ENCODE measurements around the gene C2CD4B. TPM values are rescaled to one million over a fixed set of nuclear protein-coding genes. Genes with fewer than 3 reads are reported as not detected.
A peak's percentile ranks its signal among the peaks of the same experiment; 100 is the strongest.

C2CD4B gene
- total RNA-seq, 1 experiment from 2014 or later, result not detected

DNA sequence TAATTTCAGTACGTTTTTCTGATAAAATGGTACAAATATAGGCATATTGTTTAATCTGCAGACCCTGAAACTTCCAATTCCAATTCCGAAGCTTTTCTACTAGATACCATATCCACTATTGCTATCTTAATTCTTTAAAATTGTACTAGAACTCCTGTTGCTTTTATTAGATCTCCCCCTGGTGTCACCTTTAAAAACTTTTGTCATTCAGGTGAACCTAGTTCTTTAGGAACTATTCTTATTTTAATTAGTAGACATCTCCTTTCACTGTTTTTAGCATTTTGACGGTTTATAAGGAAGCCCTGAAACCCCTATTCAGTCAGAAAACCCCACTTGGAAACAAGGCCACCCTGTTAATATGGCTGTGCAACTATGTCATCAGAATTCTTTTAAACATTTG is 22.3 kb downstream of the C2CD4B start:
- no peak overlapping the region for H2AFZ ChIP-seq (ENCODE audit: low read length)
- H4K20me1 ChIP-seq (ENCODE audit: low read length), result no peaks in the 10 kb centered on the region
- TF ChIP-seq, protein P1, sequence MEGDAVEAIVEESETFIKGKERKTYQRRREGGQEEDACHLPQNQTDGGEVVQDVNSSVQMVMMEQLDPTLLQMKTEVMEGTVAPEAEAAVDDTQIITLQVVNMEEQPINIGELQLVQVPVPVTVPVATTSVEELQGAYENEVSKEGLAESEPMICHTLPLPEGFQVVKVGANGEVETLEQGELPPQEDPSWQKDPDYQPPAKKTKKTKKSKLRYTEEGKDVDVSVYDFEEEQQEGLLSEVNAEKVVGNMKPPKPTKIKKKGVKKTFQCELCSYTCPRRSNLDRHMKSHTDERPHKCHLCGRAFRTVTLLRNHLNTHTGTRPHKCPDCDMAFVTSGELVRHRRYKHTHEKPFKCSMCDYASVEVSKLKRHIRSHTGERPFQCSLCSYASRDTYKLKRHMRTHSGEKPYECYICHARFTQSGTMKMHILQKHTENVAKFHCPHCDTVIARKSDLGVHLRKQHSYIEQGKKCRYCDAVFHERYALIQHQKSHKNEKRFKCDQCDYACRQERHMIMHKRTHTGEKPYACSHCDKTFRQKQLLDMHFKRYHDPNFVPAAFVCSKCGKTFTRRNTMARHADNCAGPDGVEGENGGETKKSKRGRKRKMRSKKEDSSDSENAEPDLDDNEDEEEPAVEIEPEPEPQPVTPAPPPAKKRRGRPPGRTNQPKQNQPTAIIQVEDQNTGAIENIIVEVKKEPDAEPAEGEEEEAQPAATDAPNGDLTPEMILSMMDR (conservative IDR thresholded peaks at IDR 0.05; ENCODE audit: low read depth, low read length), result peak; percentile 68
- TF ChIP-seq EZH2phosphoT487 (IDR thresholded peaks at IDR 0.05; ENCODE audit: borderline replicate concordance, low read length), result no peak
- H3K36me3 ChIP-seq (ENCODE audit: low read depth, low read length), result no peaks in the 10 kb centered on the region
- peak; percentile 38 for DNase-seq
- H3K27ac ChIP-seq (ENCODE audit: low read length), result no peak overlapping the region
- H3K9me3 ChIP-seq (ENCODE audit: low read length), result no peaks in the 10 kb centered on the region
- no peaks in the 10 kb centered on the region for H3K27me3 ChIP-seq (ENCODE audit: low read length)
- ChIA-PET POLR2A (ENCODE audit: unreplicated experiment) (no interaction called here), CTCF (interaction anchor here (0.7 kb wide), 1 partner anchor 31 kb away, joined by 5 read pairs; no protein-coding TSS in a partner anchor)
- no peak overlapping the region for H3K4me2 ChIP-seq (ENCODE audit: low read length)
- H3K9ac ChIP-seq (ENCODE audit: low read length), result no peak overlapping the region
- no peak overlapping the region for H3K4me3 ChIP-seq (ENCODE audit: low read length)
- H3K79me2 ChIP-seq (ENCODE audit: low read length), result no peaks in the 10 kb centered on the region
- H3K4me1 ChIP-seq (ENCODE audit: insufficient read depth, low read length), result peaks cover 20% of the 10 kb centered on the region
- ATAC-seq, result no peak
- no peaks in the 10 kb centered on the region for H3K9me2 ChIP-seq (replicated peaks; ENCODE audit: low read length)
- H3F3A ChIP-seq (ENCODE audit: low read length, unreplicated experiment), result no peaks in the 10 kb centered on the region
- intact Hi-C loops (cut with micrococcal nuclease), result loop anchor here (1.0 kb wide), 2 partner anchors 71 to 270 kb away; no protein-coding TSS in a partner anchor
- no TSS peak for BruUV-seq (replicated peaks)

DNA sequence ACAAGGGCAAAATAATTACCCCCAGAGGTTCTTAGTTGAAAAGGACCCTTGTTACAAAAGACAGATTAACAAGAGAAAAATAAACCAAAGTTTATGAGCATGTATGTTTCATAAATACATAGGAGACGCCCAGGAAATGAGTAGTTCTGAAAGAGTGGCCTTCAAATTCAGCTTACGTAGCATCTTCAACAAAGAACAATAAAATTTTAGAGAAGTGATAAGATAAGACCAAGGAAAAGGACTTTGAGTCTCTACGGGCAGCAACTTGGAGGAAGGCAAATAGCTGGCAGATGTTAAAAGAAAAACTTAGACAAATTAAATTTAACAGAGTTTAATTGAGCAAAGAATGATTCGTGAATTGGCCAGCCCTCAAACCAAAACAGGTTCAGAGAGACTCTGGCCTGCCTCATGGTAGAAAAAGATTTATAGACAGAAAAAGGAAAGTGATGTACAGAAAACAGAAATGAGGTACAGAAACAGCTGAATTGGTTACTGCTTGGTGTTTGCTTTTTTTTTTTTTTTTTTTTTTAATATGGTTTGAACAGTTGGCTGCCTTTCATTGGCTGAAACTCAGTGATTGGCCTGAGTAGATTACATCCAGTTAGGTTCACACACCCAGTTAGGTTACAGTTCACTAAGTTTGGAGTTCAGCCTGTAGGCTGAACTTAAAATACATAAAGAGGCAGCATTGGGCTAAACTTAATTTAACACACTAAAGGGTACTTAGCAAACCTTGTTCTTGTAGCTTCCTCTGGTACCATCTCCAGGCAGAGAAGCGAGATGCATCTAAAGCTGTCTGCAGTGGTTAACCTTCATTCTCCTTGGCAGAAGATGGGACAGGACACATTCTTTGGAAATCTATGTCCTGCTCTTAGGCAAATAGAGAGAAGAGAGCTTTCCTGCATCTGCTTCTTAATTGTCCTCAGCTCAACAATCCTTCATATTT is 23.2 kb downstream of the C2CD4B start:
- Histone ChIP-seq H3K27me3 (ENCODE audit: low read length) (no peaks in the 10 kb centered on the region), H3K27ac (ENCODE audit: low read length) (peak overlapping the region; percentile 11; the same call in 1 of the 2 replicates), H3K9ac (ENCODE audit: low read length) (no peak overlapping the region), H3K4me3 (ENCODE audit: low read length) (no peak overlapping the region), H3F3A (ENCODE audit: low read length, unreplicated experiment) (no peaks in the 10 kb centered on the region), H3K4me2 (ENCODE audit: low read length) (peak overlapping the region; percentile 32), H3K4me1 (ENCODE audit: insufficient read depth, low read length) (peaks cover 21% of the 10 kb centered on the region), H3K9me3 (ENCODE audit: low read length) (no peaks in the 10 kb centered on the region), H2AFZ (ENCODE audit: low read length) (no peak overlapping the region), H3K36me3 (ENCODE audit: low read depth, low read length) (no peaks in the 10 kb centered on the region), H3K79me2 (ENCODE audit: low read length) (no peaks in the 10 kb centered on the region), H3K9me2 (replicated peaks; ENCODE audit: low read length) (no peaks in the 10 kb centered on the region), H4K20me1 (ENCODE audit: low read length) (no peaks in the 10 kb centered on the region)
- DNase-seq, result peak; percentile 45
- no TSS peak for BruUV-seq (replicated peaks)
- POLR2A ChIA-PET (ENCODE audit: unreplicated experiment), result interaction anchor here (0.6 kb wide), 1 partner anchor 78 kb away, joined by 4 read pairs; no protein-coding TSS in a partner anchor
- CTCF ChIA-PET, result interaction anchor here (0.6 to 1.4 kb wide), 3 partner anchors 16 to 30 kb away, joined by 4 to 15 read pairs (median 5); no protein-coding TSS in a partner anchor
- intact Hi-C loops (cut with micrococcal nuclease), result loop anchor here (1.0 to 2.0 kb wide), 4 partner anchors 18 to 270 kb away; no protein-coding TSS in a partner anchor
- TF ChIP-seq, protein P1 (conservative IDR thresholded peaks at IDR 0.05; ENCODE audit: low read depth, low read length), result no peak
- TF ChIP-seq EZH2 (IDR thresholded peaks at IDR 0.05; ENCODE audit: low read length, unreplicated experiment) (no peak), EZH2phosphoT487 (IDR thresholded peaks at IDR 0.05; ENCODE audit: borderline replicate concordance, low read length) (no peak)
- peak; percentile 53 for ATAC-seq

Measured in PC-3 (cell line).